Measurements from ENCODE around the gene ASPA. TPM values are rescaled to one million over a fixed set of nuclear protein-coding genes. Genes with fewer than 3 reads are reported as not detected.
A peak's percentile ranks its signal among the peaks of the same experiment; 100 is the strongest.
"Not testable (repeated sequence)": the region's sequence is repeated elsewhere in the genome, so short reads cannot be mapped to it uniquely, and the experiment has no call there.

The ASPA gene
- total RNA-seq, 6 experiments from 2014 or later, result 1.7 to 6.0 (median 4.2) TPM

GRCh38 chr17:3447625-3448024 is 28.2 kb upstream of the ASPA start:
- no peaks in the 10 kb centered on the region for H3K36me3 ChIP-seq
- no peak for ATAC-seq
- intact Hi-C loops (cut with DNase I), result no loop called here
- no peaks in the 10 kb centered on the region for H3K4me1 ChIP-seq
- TF ChIP-seq, protein P1, sequence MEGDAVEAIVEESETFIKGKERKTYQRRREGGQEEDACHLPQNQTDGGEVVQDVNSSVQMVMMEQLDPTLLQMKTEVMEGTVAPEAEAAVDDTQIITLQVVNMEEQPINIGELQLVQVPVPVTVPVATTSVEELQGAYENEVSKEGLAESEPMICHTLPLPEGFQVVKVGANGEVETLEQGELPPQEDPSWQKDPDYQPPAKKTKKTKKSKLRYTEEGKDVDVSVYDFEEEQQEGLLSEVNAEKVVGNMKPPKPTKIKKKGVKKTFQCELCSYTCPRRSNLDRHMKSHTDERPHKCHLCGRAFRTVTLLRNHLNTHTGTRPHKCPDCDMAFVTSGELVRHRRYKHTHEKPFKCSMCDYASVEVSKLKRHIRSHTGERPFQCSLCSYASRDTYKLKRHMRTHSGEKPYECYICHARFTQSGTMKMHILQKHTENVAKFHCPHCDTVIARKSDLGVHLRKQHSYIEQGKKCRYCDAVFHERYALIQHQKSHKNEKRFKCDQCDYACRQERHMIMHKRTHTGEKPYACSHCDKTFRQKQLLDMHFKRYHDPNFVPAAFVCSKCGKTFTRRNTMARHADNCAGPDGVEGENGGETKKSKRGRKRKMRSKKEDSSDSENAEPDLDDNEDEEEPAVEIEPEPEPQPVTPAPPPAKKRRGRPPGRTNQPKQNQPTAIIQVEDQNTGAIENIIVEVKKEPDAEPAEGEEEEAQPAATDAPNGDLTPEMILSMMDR (IDR thresholded peaks at IDR 0.05), result peak in 1 of 4 donors; percentile 8
- TF ChIP-seq POLR2A (IDR thresholded peaks at IDR 0.05), result no peak
- no peaks in the 10 kb centered on the region for H3K27me3 ChIP-seq
- H3K9me3 ChIP-seq, result no peaks in the 10 kb centered on the region
- H3K27ac ChIP-seq, result no peak overlapping the region
- H3K4me3 ChIP-seq, result no peak overlapping the region
- 54% methylated on average over 2 of the region's 2 CpGs for WGBS (ENCODE audit: insufficient coverage, low coverage, low lambda C conversion rate, missing lambda C conversion rate)
- no peak for DNase-seq

DNA sequence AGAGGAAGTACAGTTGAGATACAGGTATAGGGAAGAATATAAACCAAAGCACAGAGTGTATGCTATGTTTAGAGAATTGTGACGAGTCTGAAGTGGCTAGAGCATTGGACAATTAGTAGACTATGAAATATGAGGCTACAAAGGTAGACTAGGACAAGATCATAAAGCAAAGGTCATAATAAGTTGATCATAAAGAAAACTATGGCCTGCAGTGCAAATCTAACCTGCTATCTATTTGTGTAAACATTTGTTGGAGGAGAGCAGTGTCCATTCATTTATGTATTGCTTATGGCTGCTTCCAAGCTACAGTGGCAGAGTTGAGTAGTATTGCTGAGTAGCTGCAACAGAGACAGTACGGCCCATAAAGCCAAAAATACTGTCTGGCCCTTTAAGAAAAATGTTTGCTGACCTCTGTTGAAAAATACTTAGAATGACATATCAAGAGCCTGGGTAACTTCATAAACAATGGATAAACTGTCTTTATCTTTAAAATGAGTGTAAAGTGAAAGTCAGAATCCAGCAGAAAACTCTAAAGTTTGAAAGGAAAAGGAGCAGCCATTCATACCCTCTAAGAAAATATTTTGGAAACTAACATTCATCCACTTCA is 27.6 kb upstream of the ASPA start:
- Histone ChIP-seq H3K36me3 (no peaks in the 10 kb centered on the region), H3K27me3 (no peaks in the 10 kb centered on the region), H3K4me1 (no peaks in the 10 kb centered on the region), H3K27ac (no peak overlapping the region), H3K4me3 (no peak overlapping the region), H3K9me3 (no peaks in the 10 kb centered on the region)
- no peak for DNase-seq
- no peak for TF ChIP-seq POLR2A (IDR thresholded peaks at IDR 0.05)
- TF ChIP-seq, protein P1 (IDR thresholded peaks at IDR 0.05), result no peak
- peak in 1 of 4 donors; percentile 36 for ATAC-seq
- 68% methylated on average over 2 of the region's 2 CpGs for WGBS (ENCODE audit: insufficient coverage, low coverage, low lambda C conversion rate, missing lambda C conversion rate)
- intact Hi-C loops (cut with DNase I), result no loop called here

DNA sequence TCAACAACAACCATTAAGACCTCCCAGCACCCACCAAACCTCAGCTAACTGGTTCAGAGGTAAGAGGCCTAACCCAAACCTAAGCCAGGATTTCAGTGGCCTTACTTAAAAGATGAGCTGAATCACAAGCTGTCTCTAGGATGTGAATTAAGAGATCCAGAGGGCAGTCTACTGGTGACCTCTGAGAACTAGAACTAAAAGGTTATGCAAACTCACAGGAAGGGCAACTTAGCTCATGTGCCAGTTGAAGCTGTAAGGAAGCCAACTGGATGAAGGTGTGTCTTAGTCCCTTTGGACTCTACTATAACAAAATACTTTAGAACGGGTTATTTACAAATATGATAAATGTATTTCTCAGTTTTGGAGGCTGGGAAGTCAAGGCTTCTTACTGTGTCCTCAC is 9.4 kb upstream of the ASPA start:
- peak overlapping the region in 1 of 3 donors; percentile 20 for H3K27ac ChIP-seq
- H3K27me3 ChIP-seq; DNase-seq; H3K4me1 ChIP-seq; intact Hi-C loops (cut with DNase I); H3K4me3 ChIP-seq; H3K36me3 ChIP-seq; H3K9me3 ChIP-seq: not testable (repeated sequence)
- 18% methylated on average over 1 of the region's 1 CpG for WGBS (ENCODE audit: insufficient coverage, low coverage, low lambda C conversion rate, missing lambda C conversion rate)
- peak; percentile 92 to 98 (median 94) for ATAC-seq

- DNase-seq, result no peak
- intact Hi-C loops (cut with DNase I), result no loop called here
- Histone ChIP-seq H3K4me3 (no peak overlapping the region), H3K4me1 (peaks cover 0 to 12% (median 2%) of the 10 kb centered on the region in 4 donors), H3K36me3 (no peaks in the 10 kb centered on the region), H3K27me3 (no peaks in the 10 kb centered on the region), H3K27ac (no peak overlapping the region), H3K9me3 (no peaks in the 10 kb centered on the region)
- 65% methylated on average over 5 of the region's 5 CpGs for WGBS (ENCODE audit: insufficient coverage, low coverage, low lambda C conversion rate, missing lambda C conversion rate)
- no peak for ATAC-seq
- TF ChIP-seq, protein P1 (IDR thresholded peaks at IDR 0.05), result no peak
- TF ChIP-seq POLR2A (IDR thresholded peaks at IDR 0.05), result no peak
Measured at GRCh38 chr17:3469529-3469928, 6.3 kb upstream of the ASPA start.

GRCh38 chr17:3471599-3471998 is 4.2 kb upstream of the ASPA start, which contains the start of gene SPATA22:
SPATA22 (minus strand) TSS chr17:3471819; CDS start chr17:3469325, 2,494 bp downstream.
- 100% methylated on average over 1 of the region's 38 CpGs for WGBS (ENCODE audit: insufficient coverage, low coverage, low lambda C conversion rate, missing lambda C conversion rate)
- Histone ChIP-seq H3K27me3 (no peaks in the 10 kb centered on the region), H3K4me3 (no peak within 1 kb of the TSS), H3K9me3 (no peaks in the 10 kb centered on the region), H3K36me3 (no peaks in the 10 kb centered on the region), H3K27ac (no peak within 1 kb of the TSS), H3K4me1 (peaks cover 0 to 16% (median 5%) of the 10 kb centered on the region in 4 donors)
- DNase-seq (peak in 1 of 3 donors; percentile 46), ATAC-seq (no peak)
- intact Hi-C loops (cut with DNase I), result no loop called here
- TF ChIP-seq, protein P1 (IDR thresholded peaks at IDR 0.05), result no peak
- TF ChIP-seq POLR2A (IDR thresholded peaks at IDR 0.05), result no peak
